H9 (cell line): ENCODE measurements around the gene TRIOBP. TPM values are rescaled to one million over a fixed set of nuclear protein-coding genes. Genes with fewer than 3 reads are reported as not detected.

Experiments
- DNase-seq: peaks from one replicate; pipeline ENCODE4 v3.0.0-alpha.2; 2017
- H2AFZ ChIP-seq: one replicate; pipeline ENCODE4 v1.6.1; 2013; ENCODE audit warnings: mild to moderate bottlenecking, low read length, control low read depth, moderate library complexity
- H2AK5ac ChIP-seq: 2 replicates; pipeline ENCODE4 v1.6.1; 2013; ENCODE audit warnings: low read length, control low read depth, mixed read lengths; ENCODE audit not compliant: insufficient read length
- H2BK120ac ChIP-seq: one replicate; pipeline ENCODE4 v1.6.1; 2013; ENCODE audit warnings: low read depth, mild to moderate bottlenecking, low read length, control low read depth, inconsistent platforms; ENCODE audit not compliant: poor library complexity, severe bottlenecking
- H2BK12ac ChIP-seq: 2 replicates; pipeline ENCODE4 v1.6.1; 2013; ENCODE audit warnings: low read length, control low read depth, mixed read lengths, low read depth; ENCODE audit not compliant: insufficient read length
- H2BK15ac ChIP-seq: 2 replicates; pipeline ENCODE4 v1.6.1; 2013; ENCODE audit warnings: low read depth, low read length, control low read depth
- H2BK20ac ChIP-seq: one replicate; pipeline ENCODE4 v1.6.1; 2013; ENCODE audit warnings: low read depth, mild to moderate bottlenecking, low read length, control low read depth, inconsistent platforms; ENCODE audit not compliant: poor library complexity, severe bottlenecking
- H2BK5ac ChIP-seq: 2 replicates; pipeline ENCODE4 v1.6.1; 2013; ENCODE audit warnings: low read length, control low read depth, mixed read lengths; ENCODE audit not compliant: insufficient read length
- H3K14ac ChIP-seq: 2 replicates; pipeline ENCODE4 v1.6.1; 2013; ENCODE audit warnings: low read length, control low read depth; ENCODE audit not compliant: insufficient read depth
- H3K18ac ChIP-seq: 2 replicates; pipeline ENCODE4 v1.6.1; 2013; ENCODE audit warnings: low read depth, mild to moderate bottlenecking, mixed read lengths, low read length, control low read depth; ENCODE audit not compliant: insufficient read length
- H3K23ac ChIP-seq: 2 replicates; pipeline ENCODE4 v1.6.1; 2013; ENCODE audit warnings: low read length, control low read depth, mixed read lengths, low read depth; ENCODE audit not compliant: insufficient read length
- H3K23me2 ChIP-seq: 2 replicates; pipeline ENCODE4 v1.6.1; 2013; ENCODE audit warnings: low read depth, mild to moderate bottlenecking, mixed read lengths, low read length, control low read depth; ENCODE audit not compliant: insufficient read length, poor library complexity, severe bottlenecking
- H3K27ac ChIP-seq: 2 replicates; pipeline ENCODE4 v1.5.1; 2013; ENCODE audit warnings: low read length, control low read depth, mixed read lengths, low read depth; ENCODE audit not compliant: insufficient read length
- H3K27me3 ChIP-seq: 2 replicates; pipeline ENCODE4 v1.6.1; 2013; ENCODE audit warnings: low read length, control low read depth, inconsistent platforms; ENCODE audit not compliant: insufficient read depth
- H3K4ac ChIP-seq: 2 replicates; pipeline ENCODE4 v1.6.1; 2013; ENCODE audit warnings: low read depth, mild to moderate bottlenecking, control low read depth, inconsistent platforms, low read length, moderate library complexity
- H3K4me1 ChIP-seq: 2 replicates; pipeline ENCODE4 v1.6.1; 2013; ENCODE audit warnings: low read length, control low read depth, inconsistent platforms; ENCODE audit not compliant: insufficient read depth
- H3K4me2 ChIP-seq: 2 replicates; pipeline ENCODE4 v1.6.1; 2013; ENCODE audit warnings: low read length, control low read depth, mixed read lengths; ENCODE audit not compliant: insufficient read length, insufficient read depth
- H3K56ac ChIP-seq: 2 replicates; pipeline ENCODE4 v1.6.1; 2013; ENCODE audit warnings: low read depth, mild to moderate bottlenecking, mixed read lengths, low read length, control low read depth; ENCODE audit not compliant: insufficient read length
- H3K79me1 ChIP-seq: 2 replicates; pipeline ENCODE4 v1.6.1; 2013; ENCODE audit warnings: low read depth, mild to moderate bottlenecking, moderate library complexity, low read length, control low read depth, inconsistent platforms; ENCODE audit not compliant: insufficient read depth, poor library complexity, severe bottlenecking
- H3K79me2 ChIP-seq: 2 replicates; pipeline ENCODE4 v1.6.1; 2013; ENCODE audit warnings: low read length, control low read depth, inconsistent platforms; ENCODE audit not compliant: insufficient read depth
- H3K9ac ChIP-seq: 2 replicates; pipeline ENCODE4 v1.6.1; 2013; ENCODE audit warnings: low read length, control low read depth, mixed read lengths; ENCODE audit not compliant: insufficient read length; ENCODE audit errors: extremely low read depth
- H3K9me3 ChIP-seq: one replicate; pipeline ENCODE4 v1.6.1; 2013; ENCODE audit warnings: low read depth, low read length, inconsistent platforms; ENCODE audit not compliant: control insufficient read depth
- H3T11ph ChIP-seq: one replicate; pipeline ENCODE4 v1.6.1; 2013; ENCODE audit warnings: mild to moderate bottlenecking, low read length, control low read depth, inconsistent platforms
- H4K20me1 ChIP-seq: one replicate; pipeline ENCODE4 v1.6.1; 2013; ENCODE audit not compliant: control insufficient read depth, insufficient read length, insufficient read depth
- H4K5ac ChIP-seq: 2 replicates; pipeline ENCODE4 v1.6.1; 2013; ENCODE audit warnings: low read depth, mild to moderate bottlenecking, mixed read lengths, low read length, control low read depth; ENCODE audit not compliant: insufficient read length
- H4K8ac ChIP-seq: replicated peaks from 2 replicates; pipeline ENCODE4 v1.6.1; 2013; ENCODE audit warnings: low read length, control low read depth, mixed read lengths, low read depth; ENCODE audit not compliant: insufficient read length
- H4K91ac ChIP-seq: 2 replicates; pipeline ENCODE4 v1.6.1; 2013; ENCODE audit warnings: low read depth, mild to moderate bottlenecking, moderate library complexity, mixed read lengths, low read length, control low read depth; ENCODE audit not compliant: insufficient read length
- H3K27ac Mint-ChIP-seq, 3 experiments: 2 replicates in 2 of 3; 3 replicates in 1 of 3; pipeline ENCODE4 v1.8.0; 2020 to 2021; ENCODE audit warnings: mixed read lengths in 3 of 3, mild to moderate bottlenecking in 1 of 3, moderate library complexity in 1 of 3
- H3K27me3 Mint-ChIP-seq: 2 replicates; pipeline ENCODE4 v1.8.0; 2021; ENCODE audit warnings: low read depth, mild to moderate bottlenecking, moderate library complexity, mixed read lengths
- H3K36me3 Mint-ChIP-seq, 3 experiments: 2 replicates in 2 of 3; 3 replicates in 1 of 3; pipeline ENCODE4 v1.8.0; 2020 to 2021; ENCODE audit warnings: low read depth in 3 of 3, mixed read lengths in 3 of 3; ENCODE audit not compliant: insufficient read depth in 1 of 3
- H3K4me1 Mint-ChIP-seq, 2 experiments: 2 replicates each; pipeline ENCODE4 v1.8.0; 2020; ENCODE audit warnings: mixed read lengths in 2 of 2
- H3K4me3 Mint-ChIP-seq, 2 experiments: 2 replicates in 1 of 2; 3 replicates in 1 of 2; pipeline ENCODE4 v1.8.0; 2020 to 2021; ENCODE audit warnings: mild to moderate bottlenecking in 2 of 2, mixed read lengths in 2 of 2, moderate library complexity in 1 of 2
- H3K9me3 Mint-ChIP-seq, 2 experiments: 2 replicates in 1 of 2; 3 replicates in 1 of 2; pipeline ENCODE4 v1.8.0; 2020; ENCODE audit warnings: mild to moderate bottlenecking in 2 of 2, mixed read lengths in 2 of 2, moderate library complexity in 1 of 2
- CTCF ChIP-seq: fragments of 200-600 bp; sonication (generic); conservative IDR thresholded peaks from 3 replicates; pipeline ENCODE4 v1.8.0; 2021; ENCODE audit warnings: antibody characterized with exemption, mild to moderate bottlenecking
- WGBS: extraction: QIAGEN DNeasy Blood & Tissue Kit; methylation state at CpG from one replicate; pipeline ENCODE4 v1.1.7; 2013; ENCODE audit warnings: missing lambda C conversion rate, low lambda C conversion rate, mixed read lengths; ENCODE audit not compliant: insufficient read length; ENCODE audit errors: extremely low coverage; 5-methylcytosine and 5-hydroxymethylcytosine counted together
- total RNA-seq: library from RNA; stranded (reverse); gene quantifications from 2 replicates; pipeline ENCODE4 v1.2.1, GENCODE V29; 2021

The TRIOBP gene
- total RNA-seq, 1 experiment from 2014 or later = 52.7 TPM

- peaks cover 0 to 4% of the 10 kb centered on the region in 2 experiments; a peak in 2 of 5 replicates for H3K9me3 Mint-ChIP-seq
- no peak overlapping the region for H2AK5ac ChIP-seq
- H2BK15ac ChIP-seq = no peak overlapping the region
- H3K9me3 ChIP-seq = no peaks in the 10 kb centered on the region
- no peak for TF ChIP-seq CTCF
- H3K4me1 ChIP-seq = no peaks in the 10 kb centered on the region; the same call in 1 of the 2 replicates
- peaks cover 0 to 4% (median under 1%) of the 10 kb centered on the region in 3 experiments; a peak in 5 of 7 replicates for H3K36me3 Mint-ChIP-seq
- H3K27ac ChIP-seq = no peak overlapping the region
- H3K4ac ChIP-seq = no peak overlapping the region
- H2BK20ac ChIP-seq = no peak overlapping the region
- H3K27me3 Mint-ChIP-seq = peaks cover 35% of the 10 kb centered on the region
- no peak overlapping the region for H4K91ac ChIP-seq
- H4K8ac ChIP-seq = no peak overlapping the region
- no CpG with 5 or more reads among the region's 8 CpGs for WGBS
- H2AFZ ChIP-seq = no peak overlapping the region
- H2BK12ac ChIP-seq = no peak overlapping the region
- H3K14ac ChIP-seq = no peak overlapping the region; the same call in 1 of the 2 replicates
- H3K27me3 ChIP-seq = peaks cover 13% of the 10 kb centered on the region; the same call in 1 of the 2 replicates
- H3K18ac ChIP-seq = no peak overlapping the region
- H4K5ac ChIP-seq = no peak overlapping the region
- H3K9ac ChIP-seq = peak overlapping the region; percentile 42
- H2BK120ac ChIP-seq = no peak overlapping the region
- H3K79me1 ChIP-seq = peaks cover 2% of the 10 kb centered on the region
- H3K4me2 ChIP-seq = peak overlapping the region; percentile 87
- no peaks in the 10 kb centered on the region for H4K20me1 ChIP-seq
- no peak overlapping the region for H3K56ac ChIP-seq
- no peak overlapping the region for H3T11ph ChIP-seq
- H3K23ac ChIP-seq = no peak overlapping the region
- H3K27ac Mint-ChIP-seq = no peak overlapping the region; a peak in 1 of 7 replicates
- peak overlapping the region; percentile 81 to 93 for H3K4me3 Mint-ChIP-seq
- peaks cover 2% of the 10 kb centered on the region; the same call in 1 of the 2 replicates for H3K79me2 ChIP-seq
- H3K4me1 Mint-ChIP-seq = peaks cover 26 to 34% of the 10 kb centered on the region in 2 experiments
- H2BK5ac ChIP-seq = no peak overlapping the region
- DNase-seq = peak; percentile 26
- H3K23me2 ChIP-seq = peaks cover 39% of the 10 kb centered on the region
Observed at GRCh38 chr22:37808294-37808657, 111.4 kb downstream of the TRIOBP start.
